DMS153 (cell line): ENCODE measurements around the gene FRMD8.
"Not testable (repeated sequence)": the region's sequence is repeated elsewhere in the genome, so short reads cannot be mapped to it uniquely, and the experiment has no call there.

Source experiments
- DNase-seq: peaks from one replicate; lab custom pipeline; 2025; lab: John Stamatoyannopoulos, UW

The FRMD8 gene

DNA sequence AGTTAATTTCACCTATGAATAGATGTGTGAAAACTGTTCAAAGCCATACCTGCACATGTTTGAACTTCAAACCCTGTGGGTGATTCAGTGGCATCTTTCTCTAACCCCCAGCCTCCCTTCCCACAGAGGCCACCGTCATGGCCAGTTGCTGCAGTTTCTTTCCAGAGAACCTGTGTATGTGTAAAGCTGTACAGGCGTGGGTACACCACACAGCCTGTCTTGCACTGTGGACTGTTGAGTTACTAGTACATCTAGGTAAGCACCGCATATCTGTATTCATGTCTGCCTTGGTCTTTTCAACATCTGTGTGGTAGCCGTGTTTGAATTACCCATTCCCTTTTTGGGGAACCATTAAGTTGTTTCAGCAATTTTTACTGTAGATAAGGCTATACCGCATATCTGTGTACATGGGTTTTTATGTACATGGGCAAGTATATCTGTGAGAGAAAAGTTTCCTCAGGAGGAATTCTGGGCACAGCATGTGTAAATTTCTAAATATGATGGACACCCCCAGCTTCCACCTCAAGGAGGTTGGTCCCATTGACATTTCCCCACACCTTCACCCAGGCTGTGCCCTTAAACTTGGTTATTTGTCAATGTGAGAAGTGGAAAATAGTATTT is 50.1 kb downstream of the FRMD8 start:
- DNase-seq: no peak

DNA sequence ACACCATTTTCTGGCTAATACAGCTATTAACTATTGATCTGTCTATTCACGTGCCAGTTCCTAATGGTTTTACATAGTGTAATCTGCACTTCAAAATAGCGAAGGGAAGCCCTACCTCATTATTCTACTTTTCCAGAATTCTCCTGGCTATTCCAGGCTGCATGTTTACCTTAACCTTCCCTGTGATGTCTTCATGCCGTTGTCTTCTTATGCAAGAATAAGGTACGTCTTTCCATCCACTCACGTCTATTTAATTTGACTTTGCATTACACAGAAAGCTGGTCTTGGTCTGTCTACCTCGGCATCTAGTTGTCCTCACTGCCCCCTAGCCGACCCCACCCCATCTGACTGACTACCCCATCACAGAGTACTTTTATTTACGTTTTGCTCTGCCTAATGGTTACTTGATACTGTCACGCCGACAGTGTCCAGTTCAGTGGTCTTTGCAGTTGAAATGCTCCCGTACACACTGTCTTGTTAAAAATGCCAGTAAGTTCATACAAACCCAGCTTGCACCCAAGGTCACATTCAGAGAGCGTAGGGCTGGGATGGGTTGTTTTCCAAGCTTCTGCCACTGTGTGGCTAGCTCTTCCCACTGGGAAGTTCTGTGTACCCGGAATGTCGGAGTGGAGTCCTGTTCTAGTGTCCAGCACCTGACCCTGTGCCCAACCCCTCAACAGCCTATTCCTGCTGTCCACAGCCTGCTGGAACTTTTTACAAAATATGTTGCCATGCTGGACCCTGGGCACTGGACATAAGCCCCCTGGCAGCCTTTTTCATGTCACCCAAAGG is 51.2 kb downstream of the FRMD8 start:
- DNase-seq: no peak

DNA sequence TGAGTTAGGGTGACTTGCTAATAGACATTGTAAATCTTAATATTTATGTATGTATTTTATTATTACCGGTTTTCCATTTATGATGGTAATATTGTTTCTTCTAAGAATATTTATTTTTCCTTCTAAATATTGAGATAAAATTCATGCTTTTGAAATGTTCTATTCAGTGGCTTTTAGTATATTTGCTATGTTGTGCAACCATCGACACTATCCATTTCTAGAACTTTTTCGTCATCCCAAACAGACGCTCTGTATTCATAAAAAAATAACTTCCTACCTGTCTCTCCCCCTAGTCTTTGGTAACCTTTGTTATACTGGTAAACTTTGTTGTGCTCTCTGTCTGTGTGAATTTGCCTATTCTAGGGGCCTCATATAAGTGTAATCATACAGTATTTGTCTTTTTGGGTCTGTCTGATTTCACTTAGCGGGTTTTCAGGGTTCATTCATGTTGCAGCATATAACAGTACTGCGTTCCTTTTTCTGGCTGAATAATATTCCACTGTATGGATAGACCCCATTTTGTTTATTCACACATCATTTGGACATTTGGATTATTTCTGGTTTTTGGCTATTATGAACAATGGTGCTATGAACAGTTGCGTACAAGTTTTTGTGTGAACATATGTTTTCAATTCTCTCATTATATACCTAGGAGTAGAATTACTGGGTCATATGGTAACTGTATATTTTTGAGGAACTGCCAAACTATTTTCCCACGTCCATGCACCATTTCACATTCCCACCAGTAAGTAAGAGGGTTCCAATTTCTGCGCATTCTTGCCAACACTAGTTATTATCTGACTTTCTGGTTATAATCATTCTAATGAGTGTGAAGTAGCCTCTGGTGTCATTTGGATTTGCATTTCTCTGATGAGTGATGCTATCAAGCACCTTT is 52.1 kb downstream of the FRMD8 start:
- no peak for DNase-seq

DNA sequence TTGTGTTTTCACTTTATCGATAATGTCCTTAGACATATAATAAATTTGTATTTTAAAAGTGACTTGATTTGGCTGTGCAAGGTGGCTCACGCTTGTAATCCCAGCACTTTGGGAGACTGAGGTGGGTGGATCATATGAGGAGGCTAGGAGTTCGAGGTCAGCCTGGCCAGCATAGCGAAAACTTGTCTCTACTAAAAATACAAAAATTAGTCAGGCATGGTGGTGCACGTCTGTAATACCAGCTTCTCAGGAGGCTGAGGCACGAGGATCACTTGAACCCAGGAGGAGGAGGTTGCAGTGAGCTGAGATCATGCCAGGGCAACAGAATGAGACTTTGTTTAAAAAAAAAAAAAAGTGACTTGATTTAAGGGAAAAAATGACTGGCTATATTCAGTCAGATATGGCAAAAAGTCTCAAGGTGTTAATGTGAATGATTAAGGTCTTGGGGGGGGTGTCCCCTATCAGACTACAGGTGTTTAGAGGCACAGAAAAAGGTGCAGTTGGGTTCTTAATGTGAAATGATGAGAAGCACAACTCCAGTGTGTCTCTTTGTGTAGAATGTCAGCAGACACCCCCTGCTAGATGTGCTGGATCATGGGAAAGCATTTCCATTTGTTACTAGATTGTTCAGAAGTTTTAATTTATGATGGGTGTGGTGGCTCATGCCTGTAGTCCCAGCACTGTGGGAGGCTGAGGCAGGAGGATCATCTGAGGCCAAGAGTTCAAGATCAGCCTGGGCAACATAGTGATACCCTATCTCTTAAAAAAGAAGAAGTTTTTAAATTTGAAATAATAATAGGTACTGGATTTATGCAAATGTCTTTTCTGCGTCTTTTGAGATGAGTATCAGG is 53.1 kb downstream of the FRMD8 start:
- no peak for DNase-seq

DNA sequence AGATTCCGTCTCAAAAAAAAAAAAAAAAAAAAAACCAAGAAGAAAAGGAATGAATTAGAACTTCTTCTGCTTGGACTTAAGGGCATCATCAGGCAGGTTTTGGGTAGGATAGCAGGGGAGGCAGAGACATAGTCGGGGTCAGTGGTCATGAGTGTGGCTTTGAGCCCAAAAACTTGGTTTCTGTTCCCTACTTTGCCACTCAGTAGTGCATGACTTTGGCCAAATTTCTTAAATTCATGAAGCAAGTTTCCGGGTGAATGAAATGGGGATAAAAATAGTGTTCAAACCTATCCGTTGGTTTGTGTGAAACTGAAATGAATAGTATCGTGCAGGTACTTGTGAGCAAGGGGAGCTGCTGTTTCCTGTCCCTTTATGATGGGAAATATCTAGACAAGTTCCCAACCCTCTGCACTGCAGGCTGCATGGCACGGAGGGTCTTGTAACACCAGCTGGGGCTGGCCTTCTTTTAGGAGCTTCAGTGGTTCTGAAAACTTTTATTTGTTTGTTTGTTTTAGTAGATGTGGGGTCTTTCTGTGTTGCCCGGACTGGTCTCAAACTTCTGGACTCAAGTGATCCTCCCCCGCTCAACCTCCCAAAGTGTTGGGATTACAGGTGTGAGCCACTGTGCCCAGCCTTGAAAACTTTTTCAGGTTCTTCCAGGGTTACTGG is 54.5 kb downstream of the FRMD8 start:
- no peak for DNase-seq

DNA sequence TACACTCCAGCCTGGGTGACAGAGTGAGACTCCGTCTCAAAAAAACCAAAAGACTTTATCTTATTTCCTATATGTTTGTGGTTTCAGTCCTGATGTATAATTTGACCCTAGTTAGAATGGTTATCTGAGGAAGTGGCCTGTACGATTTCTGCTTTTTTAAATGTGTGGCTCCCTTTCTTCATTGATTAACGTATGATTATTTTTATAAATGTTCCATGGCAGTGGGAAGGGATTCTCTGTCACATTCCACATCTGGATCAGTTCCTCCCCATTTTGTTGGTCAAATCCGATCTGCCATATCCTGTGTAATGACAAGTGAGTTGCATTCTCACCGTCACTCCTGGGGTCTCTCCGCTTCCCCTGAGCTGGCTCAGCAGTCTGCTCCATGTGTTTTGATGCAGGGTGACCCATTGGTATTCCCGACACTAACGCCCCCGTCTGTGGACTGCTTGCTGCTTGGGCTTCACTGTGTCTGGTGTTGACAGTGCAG is 56.5 kb downstream of the FRMD8 start:
- no peak for DNase-seq

DNA sequence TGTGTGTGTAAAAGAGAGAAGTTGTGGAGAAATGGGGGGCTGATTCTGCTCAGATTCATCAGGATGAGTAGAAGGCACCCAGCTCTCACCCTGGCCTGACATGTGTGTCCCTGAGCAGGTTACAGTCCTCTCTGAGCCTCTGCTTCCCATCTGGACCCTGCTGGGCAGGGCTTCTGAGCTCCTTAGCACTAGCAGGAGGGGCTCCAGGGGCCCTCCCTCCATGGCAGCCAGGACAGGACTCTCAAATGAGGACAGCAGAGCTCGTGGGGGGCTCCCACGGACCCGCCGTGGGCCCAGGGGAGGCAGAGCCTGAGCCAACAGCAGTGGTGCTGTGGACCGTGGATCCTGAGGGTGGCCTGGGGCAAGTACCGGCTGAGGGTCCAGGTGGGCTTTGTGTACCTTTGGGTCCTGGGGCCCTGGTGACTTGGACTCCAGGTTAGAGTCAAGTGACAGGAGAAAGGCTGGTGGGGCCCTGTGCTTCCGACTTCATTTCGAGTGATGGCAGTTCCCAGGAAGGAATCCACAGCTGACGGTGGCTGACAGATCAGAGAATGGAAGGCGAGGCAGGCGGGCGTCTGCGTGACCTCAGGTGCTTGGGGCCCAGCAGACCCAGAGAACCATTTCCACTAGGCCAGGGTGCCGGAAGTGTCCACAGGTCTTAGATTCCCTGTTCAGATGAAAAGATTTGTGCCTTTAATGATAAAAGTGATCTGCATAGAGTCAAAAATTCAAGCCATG is 58.0 kb downstream of the FRMD8 start:
- no peak for DNase-seq

DNA sequence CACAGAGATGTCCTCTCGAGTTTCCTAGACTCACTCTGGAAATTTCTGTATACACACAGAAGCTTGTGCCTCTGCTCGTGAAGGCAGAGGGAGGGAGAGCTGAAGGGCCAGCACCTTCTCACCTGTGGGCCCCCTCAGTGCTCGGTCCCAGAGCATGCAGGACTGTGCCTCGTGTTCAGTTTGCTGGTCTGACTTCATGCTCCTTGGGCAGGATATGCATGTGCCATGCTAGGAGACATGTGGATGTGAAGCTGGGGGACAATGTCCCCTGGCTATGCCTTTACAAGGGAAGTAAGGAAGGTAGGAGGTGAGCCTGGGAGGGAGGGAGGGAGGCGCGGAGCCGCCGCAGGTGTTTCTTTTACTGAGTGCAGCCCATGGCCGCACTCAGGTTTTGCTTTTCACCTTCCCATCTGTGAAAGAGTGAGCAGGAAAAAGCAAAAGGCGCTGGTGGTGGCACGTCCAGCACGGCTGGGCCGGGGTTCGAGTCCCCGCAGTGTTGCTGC is 58.7 kb downstream of the FRMD8 start:
- no peak for DNase-seq

DNA sequence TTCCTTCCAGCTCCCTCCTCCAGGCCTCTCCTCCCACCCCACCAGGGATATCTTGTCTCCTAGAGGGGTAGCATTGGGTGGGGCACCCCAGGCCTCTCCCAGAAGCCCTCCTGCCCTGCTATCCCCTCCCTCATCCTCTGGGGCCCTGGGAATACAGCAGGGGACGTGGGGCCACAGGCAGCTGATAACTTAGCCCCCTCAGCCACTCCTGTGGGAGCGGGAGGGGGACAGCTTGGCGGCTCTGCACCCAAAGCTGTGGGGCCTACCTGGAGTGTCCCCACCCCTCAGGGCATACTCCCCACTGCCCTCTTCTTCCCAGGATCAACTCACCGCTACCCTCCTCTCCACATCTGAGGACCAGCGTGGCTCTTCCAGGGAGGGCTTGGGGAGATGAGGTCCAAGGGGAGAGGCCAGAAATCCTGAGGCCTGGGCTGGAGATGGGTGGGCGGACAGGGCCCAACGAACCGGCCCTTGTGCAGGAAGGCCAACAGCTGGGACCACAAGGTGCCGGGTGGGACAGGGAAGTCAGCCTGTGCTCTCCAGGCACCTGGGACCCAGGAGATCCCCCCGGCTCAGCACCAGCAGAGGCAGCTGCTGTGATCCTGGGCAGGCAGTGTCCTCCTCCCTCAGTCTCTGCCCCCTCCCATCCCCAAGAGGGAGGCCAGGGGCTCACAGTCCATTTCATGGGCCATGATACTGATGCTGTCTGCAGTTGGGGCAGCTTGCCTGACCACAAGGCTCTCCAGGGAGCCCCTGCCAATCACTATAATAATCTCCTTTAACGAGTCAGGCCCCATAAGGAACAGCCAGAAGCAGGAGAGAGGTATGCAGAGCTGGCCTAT is 59.4 kb downstream of the FRMD8 start:
- DNase-seq: no peak

DNA sequence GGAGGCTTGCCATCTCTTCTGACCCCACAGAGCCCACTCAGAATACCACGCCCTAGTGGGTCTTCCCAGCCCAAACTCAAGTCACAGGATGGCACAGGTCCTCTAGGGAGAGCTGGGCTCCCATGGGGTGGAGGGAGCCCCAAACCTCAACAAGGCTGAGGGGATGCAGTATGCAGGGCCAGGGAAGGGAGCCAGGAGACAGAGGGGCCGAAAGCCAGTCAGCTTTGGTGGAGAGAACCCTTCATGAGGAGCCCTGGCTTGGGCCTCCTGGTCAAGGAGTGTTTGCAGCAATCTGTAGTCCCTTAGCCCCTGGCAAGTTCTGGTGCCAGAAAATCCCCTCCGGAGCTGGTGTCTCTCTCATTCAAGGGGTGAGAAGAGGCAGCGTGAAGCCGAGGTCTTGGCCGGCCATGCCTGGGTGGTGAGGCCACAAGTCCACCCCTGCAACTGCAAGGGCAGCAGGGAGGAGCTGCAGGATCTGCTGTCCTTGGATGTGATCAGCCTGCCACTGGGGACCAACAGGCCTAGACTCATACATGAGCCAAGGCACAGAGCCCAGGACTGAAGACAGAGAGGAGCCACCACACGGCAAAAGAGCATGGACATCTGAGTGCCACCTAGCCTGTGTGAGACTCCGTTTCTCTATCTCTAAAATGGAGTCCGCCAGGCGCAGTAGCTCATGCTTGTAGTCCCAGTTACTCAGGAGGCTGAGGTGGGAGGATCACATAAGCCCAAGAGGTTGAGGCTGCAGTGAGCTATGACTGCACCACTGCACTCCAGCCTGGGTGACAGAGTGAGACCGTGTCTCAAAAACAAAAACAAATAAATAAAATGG is 60.2 kb downstream of the FRMD8 start:
- no peak for DNase-seq

DNA sequence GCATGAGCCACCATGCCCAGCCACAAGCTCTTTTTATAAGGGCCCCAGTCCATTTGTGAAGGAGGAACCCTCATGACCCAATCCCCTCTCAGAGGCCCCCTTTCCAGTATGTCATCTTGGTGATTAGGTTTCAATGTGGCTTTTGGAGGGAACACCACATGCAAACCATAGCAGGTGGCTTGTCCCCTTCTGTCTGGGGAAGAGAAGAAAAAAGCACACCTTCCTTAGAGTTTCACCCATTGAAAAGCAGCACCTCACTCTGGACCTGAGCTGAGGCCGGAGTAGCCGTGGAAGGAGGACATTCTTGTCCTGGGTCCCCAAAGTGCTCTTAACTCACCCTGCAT is 61.6 kb downstream of the FRMD8 start:
- no peak for DNase-seq

DNA sequence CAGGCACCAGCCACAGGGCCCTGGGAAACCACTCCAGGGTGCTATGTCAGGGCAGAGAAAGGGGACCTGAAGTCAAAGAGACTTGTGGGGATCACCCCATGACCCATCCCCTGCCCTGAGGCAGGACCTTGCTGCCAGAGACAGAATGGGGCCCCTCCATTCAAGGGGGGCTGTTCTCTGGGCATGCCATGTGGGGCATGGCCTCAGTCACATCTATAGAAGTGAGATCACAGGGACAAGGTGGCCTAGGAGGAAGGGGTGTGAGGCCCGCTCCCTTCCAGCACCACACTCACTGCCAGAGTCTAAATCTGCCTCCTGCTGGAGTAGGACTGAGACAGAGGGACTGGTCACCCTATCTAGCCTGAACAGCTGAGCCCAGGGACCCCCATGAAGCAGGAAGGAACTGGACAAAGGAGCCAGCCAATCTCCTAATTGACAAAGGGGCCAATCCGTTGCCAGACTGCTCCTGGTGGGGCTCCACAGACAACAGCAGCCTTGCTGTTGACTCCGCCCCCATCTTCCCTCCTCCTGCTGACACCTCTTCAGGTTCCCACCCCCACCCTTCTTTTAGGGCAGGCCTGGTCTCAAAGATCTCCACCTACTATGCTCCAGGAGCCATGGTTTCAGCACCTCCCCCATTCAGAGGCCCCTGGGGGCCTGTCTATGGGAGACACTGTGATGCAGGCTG is 62.1 kb downstream of the FRMD8 start:
- no peak for DNase-seq

DNA sequence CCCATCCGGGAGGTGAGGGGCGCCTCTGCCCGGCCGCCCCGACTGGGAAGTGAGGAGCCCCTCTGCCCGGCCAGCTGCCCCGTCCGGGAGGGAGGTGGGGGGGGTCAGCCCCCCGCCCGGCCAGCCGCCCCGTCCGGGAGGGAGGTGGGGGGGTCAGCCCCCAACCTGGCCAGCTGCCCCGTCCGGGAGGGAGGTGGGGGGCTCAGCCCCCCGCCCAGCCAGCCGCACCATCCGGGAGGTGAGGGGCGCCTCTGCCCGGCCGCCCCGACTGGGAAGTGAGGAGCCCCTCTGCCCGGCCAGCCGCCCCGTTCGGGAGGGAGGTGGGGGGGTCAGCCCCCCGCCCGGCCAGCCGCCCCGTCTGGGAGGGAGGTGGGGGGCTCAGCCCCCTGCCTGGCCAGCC is 64.9 kb downstream of the FRMD8 start:
- not testable (repeated sequence) for DNase-seq

DNA sequence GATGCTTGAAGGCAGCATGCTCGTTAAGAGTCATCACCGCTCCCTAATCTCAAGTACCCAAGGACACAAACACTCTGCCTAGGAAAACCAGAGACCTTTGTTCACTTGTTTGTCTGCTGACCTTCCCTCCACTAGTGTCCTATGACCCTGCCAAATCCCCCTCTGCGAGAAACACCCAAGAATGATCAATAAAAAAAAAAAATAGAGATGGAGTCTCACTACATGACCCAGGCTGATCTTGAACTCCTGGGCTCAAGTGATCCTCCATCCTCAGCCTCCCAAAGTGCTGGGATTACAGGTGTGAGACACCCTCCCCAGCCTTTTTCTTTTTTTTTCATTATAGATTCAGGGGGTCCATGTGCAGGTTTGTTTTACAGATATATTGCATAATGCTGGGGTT is 65.8 kb downstream of the FRMD8 start:
- not testable (repeated sequence) for DNase-seq

DNA sequence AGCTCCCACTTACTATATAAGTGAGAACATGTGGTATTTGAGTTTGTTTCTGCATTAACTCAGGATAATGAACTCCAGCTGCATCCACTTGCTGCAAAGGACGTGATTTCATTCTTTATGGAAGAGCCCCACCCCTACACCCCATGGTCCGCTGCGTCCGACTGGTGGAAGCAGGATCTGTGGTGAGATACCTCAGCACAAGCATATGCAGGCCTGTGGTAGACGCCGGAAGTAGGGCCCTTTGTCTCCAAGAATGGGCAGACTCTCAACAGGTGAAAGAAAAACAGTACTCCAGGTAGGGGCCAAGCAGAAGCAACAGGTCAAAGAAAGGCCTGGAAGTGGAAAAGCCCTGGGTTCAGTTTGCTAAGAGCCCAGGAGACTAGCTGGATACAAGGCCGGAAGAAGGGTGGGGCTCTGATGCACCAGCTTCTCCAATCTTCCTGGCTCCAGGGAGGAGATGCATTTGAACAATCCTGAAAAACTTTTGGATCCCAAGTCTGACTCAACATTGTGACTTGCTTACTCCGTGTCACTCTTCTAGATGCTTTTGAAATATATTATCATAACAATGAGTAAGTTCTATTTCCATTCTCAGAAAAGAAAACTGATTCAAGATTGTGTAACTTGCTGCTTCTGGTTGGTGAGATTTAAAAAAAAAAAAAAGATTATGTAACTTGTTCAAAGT is 66.5 kb downstream of the FRMD8 start:
- DNase-seq: no peak

DNA sequence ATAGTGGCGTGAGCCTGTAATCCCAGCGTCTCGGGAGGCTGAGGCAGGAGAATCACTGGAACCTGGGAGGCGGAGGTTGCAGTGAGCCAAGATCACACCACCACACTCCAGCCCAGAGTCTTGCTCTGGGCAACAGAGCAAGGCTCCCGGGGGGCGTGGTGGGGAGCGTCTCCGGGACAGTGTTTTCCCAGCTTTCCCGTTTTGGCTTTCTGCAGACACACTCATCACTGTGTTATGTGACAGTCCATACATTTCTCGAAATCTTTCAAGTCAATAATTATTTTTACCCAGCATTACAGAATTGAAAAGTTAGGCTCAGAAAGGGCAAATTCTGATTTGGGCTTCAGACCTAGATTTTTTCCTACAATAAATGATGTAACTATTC is 67.9 kb downstream of the FRMD8 start:
- DNase-seq: no peak
